SK-N-MC (cell line): ENCODE data around the gene VAPA.
"Not testable (repeated sequence)": the region's sequence is repeated elsewhere in the genome, so short reads cannot be mapped to it uniquely, and the experiment has no call there.

Source experiments
- DNase-seq: peaks from one replicate; pipeline ENCODE4 v3.0.0-alpha.2; 2011; ENCODE audit warnings: low read depth, low spot score
- H3K27ac ChIP-seq: fragments of 200-600 bp; sonication (generic); 2 replicates; pipeline ENCODE4 v1.5.1; 2016; ENCODE audit warnings: mixed run types
- H3K36me3 ChIP-seq: fragments of 200-600 bp; sonication (generic); 2 replicates; pipeline ENCODE4 v1.6.1; 2017; ENCODE audit warnings: antibody characterized with exemption, low read length, mixed read lengths; ENCODE audit not compliant: insufficient read depth
- H3K4me3 ChIP-seq: fragments of 200-600 bp; sonication (generic); 2 replicates; pipeline ENCODE4 v1.5.1; 2016
- H3K9ac ChIP-seq: fragments of 200-600 bp; sonication (generic); 2 replicates; pipeline ENCODE4 v1.8.0; 2017; ENCODE audit warnings: mixed run types, mixed read lengths; ENCODE audit not compliant: insufficient read length
- H3K9me3 ChIP-seq: fragments of 200-600 bp; sonication (generic); 2 replicates; pipeline ENCODE4 v1.6.1; 2017; ENCODE audit warnings: low read depth, mild to moderate bottlenecking, antibody characterized with exemption, low read length, moderate library complexity, mixed read lengths
- EZH2 ChIP-seq: fragments of 200-600 bp; sonication (generic); IDR thresholded peaks from one replicate; pipeline ENCODE4 v1.6.1; 2017; ENCODE audit warnings: antibody characterized with exemption
- FOXP2 ChIP-seq: optimal IDR thresholded peaks from 2 replicates; pipeline ENCODE3; 2011; ENCODE audit warnings: mild to moderate bottlenecking, moderate library complexity; ENCODE audit not compliant: insufficient read depth; ENCODE audit errors: extremely low read length, control extremely low read depth
- POLR2AphosphoS5 ChIP-seq: IDR thresholded peaks from 2 replicates; pipeline ENCODE4 v1.6.1; 2012; ENCODE audit warnings: mild to moderate bottlenecking, low read depth, low read length, borderline replicate concordance

Gene VAPA

GRCh38 chr18:9897129-9897528, 16.7 kb upstream of the VAPA start:
- TF ChIP-seq FOXP2 (no peak), POLR2AphosphoS5 (no peak), EZH2 (no peak)
- H3K9me3 ChIP-seq: no peaks in the 10 kb centered on the region
- no peak overlapping the region for H3K27ac ChIP-seq

GRCh38 chr18:9897787-9898291, 16.0 kb upstream of the VAPA start:
- not testable (repeated sequence) for H3K27ac ChIP-seq, H3K4me3 ChIP-seq, H3K36me3 ChIP-seq, H3K9ac ChIP-seq, DNase-seq, H3K9me3 ChIP-seq

More at GRCh38 chr18:9897129-9897528, 16.7 kb upstream of the VAPA start:
- Histone ChIP-seq H3K4me3 (no peak overlapping the region), H3K36me3 (no peaks in the 10 kb centered on the region), H3K9ac (no peak overlapping the region)
- DNase-seq: no peak

GRCh38 chr18:9898792-9899549, 14.8 kb upstream of the VAPA start:
- Histone ChIP-seq H3K27ac (no peak overlapping the region), H3K36me3 (no peaks in the 10 kb centered on the region), H3K9me3 (no peaks in the 10 kb centered on the region), H3K4me3 (no peak overlapping the region), H3K9ac (no peak overlapping the region)
- TF ChIP-seq POLR2AphosphoS5: no peak
- no peak for TF ChIP-seq EZH2
- TF ChIP-seq FOXP2: no peak
- no peak for DNase-seq

GRCh38 chr18:9899550-9899930, 14.3 kb upstream of the VAPA start:
- not testable (repeated sequence) for H3K36me3 ChIP-seq, H3K9ac ChIP-seq, H3K4me3 ChIP-seq, H3K27ac ChIP-seq, DNase-seq, H3K9me3 ChIP-seq

DNA sequence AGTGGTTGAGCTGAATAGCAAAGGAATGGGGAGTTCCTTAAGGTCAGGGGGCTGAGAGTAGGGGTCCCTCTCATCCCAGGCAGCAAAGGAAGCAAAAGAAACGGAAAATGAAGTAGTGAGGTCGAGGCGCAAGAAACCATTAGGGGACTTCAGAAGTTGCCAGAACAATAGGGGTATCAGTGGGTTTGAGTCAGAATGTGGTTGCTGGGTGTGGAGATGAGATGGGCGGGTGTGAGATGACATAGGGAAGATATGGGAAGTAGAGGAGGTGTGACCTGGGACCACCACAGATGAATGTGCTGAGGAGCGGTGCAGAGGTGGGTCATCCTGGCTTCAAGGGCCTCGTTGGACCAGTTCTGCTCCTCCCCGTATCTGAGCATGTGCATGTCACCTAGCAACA, 13.1 kb upstream of the VAPA start:
- H3K9me3 ChIP-seq: no peaks in the 10 kb centered on the region
- no peak overlapping the region for H3K9ac ChIP-seq
- no peaks in the 10 kb centered on the region for H3K36me3 ChIP-seq
- H3K27ac ChIP-seq: no peak overlapping the region
- DNase-seq: no peak
- TF ChIP-seq FOXP2 (no peak), EZH2 (no peak), POLR2AphosphoS5 (no peak)
- no peak overlapping the region for H3K4me3 ChIP-seq

GRCh38 chr18:9901377-9901776, 12.4 kb upstream of the VAPA start:
- TF ChIP-seq EZH2: no peak
- TF ChIP-seq POLR2AphosphoS5: no peak
- no peak for TF ChIP-seq FOXP2
- no peak for DNase-seq
- Histone ChIP-seq H3K9ac (no peak overlapping the region), H3K9me3 (no peaks in the 10 kb centered on the region), H3K36me3 (no peaks in the 10 kb centered on the region), H3K4me3 (no peak overlapping the region), H3K27ac (no peak overlapping the region)

DNA sequence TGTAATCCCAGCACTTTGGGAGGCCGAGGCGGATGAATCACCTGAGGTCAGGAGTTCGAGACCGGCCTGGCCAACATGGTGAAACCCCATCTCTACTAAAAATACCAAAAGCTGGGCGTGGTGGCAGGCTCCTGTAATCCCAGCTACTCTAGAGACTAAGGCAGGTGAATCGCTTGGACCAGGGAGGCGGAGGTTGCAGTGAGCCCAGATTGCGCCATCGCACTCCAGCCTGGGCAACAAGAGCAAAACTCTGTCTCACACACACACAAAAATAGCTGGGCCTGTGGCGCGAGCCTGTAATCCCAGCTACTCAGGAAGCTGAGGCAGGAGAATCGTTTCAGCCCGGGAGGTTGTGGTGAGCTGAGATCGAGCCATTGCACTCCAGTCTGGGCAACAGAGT, 11.6 kb upstream of the VAPA start:
- not testable (repeated sequence) for H3K27ac ChIP-seq, H3K9me3 ChIP-seq, DNase-seq, H3K9ac ChIP-seq, H3K4me3 ChIP-seq, H3K36me3 ChIP-seq

DNA sequence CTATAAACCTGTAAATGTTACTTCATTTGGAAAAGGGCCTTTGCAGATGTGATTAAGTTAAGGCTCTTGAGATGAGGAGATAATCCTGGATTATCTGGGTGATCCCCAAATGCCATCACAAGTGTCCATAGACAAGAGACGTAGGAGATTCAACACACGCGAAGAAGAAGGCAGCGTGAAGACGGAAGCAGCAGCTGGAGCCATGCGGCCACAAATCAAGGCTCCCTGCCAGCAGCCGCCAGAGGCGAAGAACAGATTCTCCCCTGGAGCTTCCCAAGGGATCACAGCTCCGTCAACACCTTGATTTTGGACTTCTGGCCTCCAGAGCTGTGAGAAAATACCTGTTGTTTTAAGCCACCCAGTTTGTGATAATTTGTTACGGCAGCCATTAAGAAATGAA, 11.0 kb upstream of the VAPA start:
- DNase-seq: no peak
- H3K36me3 ChIP-seq: no peaks in the 10 kb centered on the region
- TF ChIP-seq EZH2 (no peak), FOXP2 (no peak), POLR2AphosphoS5 (no peak)
- H3K27ac ChIP-seq: no peak overlapping the region
- no peak overlapping the region for H3K9ac ChIP-seq
- no peaks in the 10 kb centered on the region for H3K9me3 ChIP-seq
- no peak overlapping the region for H3K4me3 ChIP-seq

GRCh38 chr18:9905401-9905922, 8.4 kb upstream of the VAPA start:
- Histone ChIP-seq H3K9me3 (no peaks in the 10 kb centered on the region), H3K36me3 (no peaks in the 10 kb centered on the region), H3K27ac (no peak overlapping the region), H3K9ac (no peak overlapping the region), H3K4me3 (no peak overlapping the region)
- DNase-seq: no peak
- TF ChIP-seq EZH2 (no peak), POLR2AphosphoS5 (no peak), FOXP2 (no peak)
